Panc1 (cell line): Measurements from ENCODE around the gene GRPEL2. TPM values are rescaled to one million over a fixed set of nuclear protein-coding genes. Genes with fewer than 3 reads are reported as not detected.

Source experiments
- ATAC-seq: fragments of 200-7000 bp; cut with Tn5 transposase; 2 replicates; pipeline ENCODE4 v1.9.1; 2020; ENCODE audit warnings: mild to moderate bottlenecking, moderate library complexity
- BruUV-seq: library from RNA; stranded (reverse); fragments of 400-500 nt; replicated peaks from 2 replicates; lab custom pipeline; 2021; lab: Mats Ljungman, UMichigan
- CTCF ChIA-PET: fragments of 300-600 bp; sonication (Branson Sonifier 250); formaldehyde crosslinking; loops from one replicate; lab custom pipeline; 2022; ENCODE audit warnings: antibody characterized with exemption; lab: Charles Lee
- POLR2A ChIA-PET: fragments of 300-600 bp; sonication (Branson Sonifier 250); formaldehyde crosslinking; loops from one replicate; lab custom pipeline; 2022; ENCODE audit warnings: antibody characterized with exemption; lab: Charles Lee
- DNase-seq: peaks from one replicate; pipeline ENCODE4 v3.0.0-alpha.2; 2010; ENCODE audit warnings: low read depth, low spot score
- H3K27ac ChIP-seq: 2 replicates; pipeline ENCODE4 v1.5.1; 2011; ENCODE audit warnings: mild to moderate bottlenecking, low read length, inconsistent platforms
- H3K27me3 ChIP-seq: fragments of 200-500 bp; sonication (Bioruptor generic); 2 replicates; pipeline ENCODE4 v1.6.0; 2014; ENCODE audit warnings: low read length, inconsistent platforms; ENCODE audit not compliant: control insufficient read depth, insufficient read depth
- H3K36me3 ChIP-seq: fragments of 200-500 bp; sonication (Bioruptor generic); 2 replicates; pipeline ENCODE4 v1.5.1; 2014; ENCODE audit warnings: inconsistent platforms, mild to moderate bottlenecking, low read length, moderate library complexity; ENCODE audit not compliant: control insufficient read depth, insufficient read depth
- H3K4me1 ChIP-seq: 2 replicates; pipeline ENCODE4 v1.5.1; 2011; ENCODE audit warnings: inconsistent platforms, mild to moderate bottlenecking, low read length, moderate library complexity; ENCODE audit not compliant: control insufficient read depth, insufficient read depth
- H3K4me3 ChIP-seq, 2 experiments: 2 replicates each; pipeline ENCODE4 v1.5.1; 2011 to 2012; ENCODE audit warnings: low read depth in 2 of 2, low read length in 2 of 2, mild to moderate bottlenecking in 2 of 2, inconsistent platforms in 1 of 2, moderate library complexity in 1 of 2
- H3K9me3 ChIP-seq: fragments of 200-500 bp; sonication (Bioruptor generic); 2 replicates; pipeline ENCODE4 v1.5.1; 2014; ENCODE audit warnings: low read depth, mild to moderate bottlenecking, inconsistent platforms, low read length, moderate library complexity; ENCODE audit not compliant: control insufficient read depth, insufficient read depth
- CTCF ChIP-seq: fragments of 450-650 bp; IDR thresholded peaks from 2 replicates; pipeline ENCODE4 v1.5.1; 2017; ENCODE audit warnings: mild to moderate bottlenecking
- POLR2AphosphoS5 ChIP-seq: IDR thresholded peaks from 2 replicates; pipeline ENCODE4 v1.6.1; 2012; ENCODE audit warnings: mild to moderate bottlenecking, low read depth, low read length, moderate library complexity
- REST ChIP-seq, 2 experiments: IDR thresholded peaks; 2 replicates each; pipeline ENCODE4 v1.6.1; 2011 to 2012; ENCODE audit warnings: low read depth in 2 of 2, control low read depth in 1 of 2, low read length in 1 of 2, mild to moderate bottlenecking in 1 of 2, moderate library complexity in 1 of 2; ENCODE audit not compliant: insufficient read depth in 1 of 2
- SIN3A ChIP-seq: IDR thresholded peaks from 2 replicates; pipeline ENCODE4 v1.6.1; 2012; ENCODE audit warnings: low read depth, mild to moderate bottlenecking, low read length, moderate library complexity, borderline replicate concordance; ENCODE audit not compliant: insufficient read depth
- TCF7L2 ChIP-seq: IDR thresholded peaks from 2 replicates; pipeline ENCODE4 v1.6.1; 2011; ENCODE audit warnings: mild to moderate bottlenecking, low read depth, low read length, inconsistent platforms
- in situ Hi-C: cut with HindIII; loops from 2 replicates; pipeline ENCODE4 v1.10.0; 2016; ENCODE audit warnings: low sequenced_read_pairs, low pct_unique_long_range_greater_than_20kb
- intact Hi-C: fragments of 100-400 bp; cut with micrococcal nuclease; formaldehyde crosslinking; loops from one replicate; pipeline ENCODE4 v1.10.0; 2022; ENCODE audit not compliant: unreplicated experiment
- total RNA-seq: library from RNA; stranded (reverse); gene quantifications from one replicate; pipeline ENCODE4 v1.2.1, GENCODE V29; 2021; ENCODE audit not compliant: unreplicated experiment

The GRPEL2 gene
- total RNA-seq, 1 experiment from 2014 or later = 30.1 TPM

- TF ChIP-seq SIN3A = no peak
- no peak for TF ChIP-seq CTCF
- no peak for TF ChIP-seq REST (IDR thresholded peaks at IDR 0.05; ENCODE audit: insufficient read depth in 1 of 2, low read depth in 2 of 2, low read length in 1 of 2)
- TF ChIP-seq POLR2AphosphoS5 = no peak
- no peak for TF ChIP-seq TCF7L2
- BruUV-seq = no TSS peak
- in situ Hi-C loops (no loop called here), intact Hi-C loops (no loop called here)
- peak; percentile 52 for ATAC-seq
- H3K36me3 ChIP-seq = no peaks in the 10 kb centered on the region
- 0 out of 2 replicates have a peak, but pooled peaks cover 3% of the 10 kb centered on the region for H3K4me1 ChIP-seq
- DNase-seq = no peak
- no peak overlapping the region for H3K27ac ChIP-seq
- no peaks in the 10 kb centered on the region for H3K9me3 ChIP-seq
- CTCF ChIA-PET = interaction anchor here (0.7 to 1.8 kb wide), 6 partner anchors 10 to 183 kb away, joined by 4 to 13 read pairs (median 6); no protein-coding TSS in a partner anchor
- H3K27me3 ChIP-seq = no peaks in the 10 kb centered on the region
- POLR2A ChIA-PET = no interaction called here
- H3K4me3 ChIP-seq = no peak overlapping the region
Measured at GRCh38 chr5:149381261-149381985, 36.1 kb downstream of the GRPEL2 start.

- DNase-seq (no peak), ATAC-seq (peak; percentile 93)
- Histone ChIP-seq H3K4me3 (no peak overlapping the region), H3K27me3 (no peaks in the 10 kb centered on the region), H3K27ac (no peak overlapping the region), H3K36me3 (no peaks in the 10 kb centered on the region), H3K9me3 (no peaks in the 10 kb centered on the region), H3K4me1 (0 out of 2 replicates have a peak, but pooled peaks cover 3% of the 10 kb centered on the region)
- intact Hi-C loops (loop anchor here (1.0 kb wide), 2 partner anchors 52 to 182 kb away; no protein-coding TSS in a partner anchor), in situ Hi-C loops (no loop called here)
- TF ChIP-seq POLR2AphosphoS5 (no peak), REST (IDR thresholded peaks at IDR 0.05; ENCODE audit: insufficient read depth in 1 of 2, low read depth in 2 of 2, low read length in 1 of 2) (0 out of 4 replicates have a peak, but pooled peaks of 1 of the 2 experiments have one; percentile 56), CTCF (peak; percentile 97), TCF7L2 (no peak), SIN3A (no peak)
- POLR2A ChIA-PET = no interaction called here
- CTCF ChIA-PET = interaction anchor here (1.0 to 1.8 kb wide), 5 partner anchors 10 to 184 kb away, joined by 3 to 13 read pairs (median 6); no protein-coding TSS in a partner anchor
- BruUV-seq = no TSS peak
Measured at GRCh38 chr5:149381986-149382338, 36.7 kb downstream of the GRPEL2 start.
